Right atrium auricular region (tissue), 2 donors: ENCODE measurements around the gene LRRC1. TPM values are rescaled to one million over a fixed set of nuclear protein-coding genes. Genes with fewer than 3 reads are reported as not detected.

Experiments
- total RNA-seq, 2 donors: library from RNA; depleted of rRNA; stranded (reverse); fragments of >200 nt; gene quantifications; one replicate each; pipeline ENCODE4 v1.1.0, GENCODE V29; 2016

The LRRC1 gene
- total RNA-seq, 2 donors from 2014 or later: 5.3 to 6.1 TPM

Other genes with a start within 250 kb of the LRRC1 start
- 10 to 100 TPM; 13.5 to 26.3 TPM for gene GCLC, start 249.9 kb upstream of the LRRC1 start, total RNA-seq
- 100 to 1,000 TPM; 143 to 203 TPM for gene KLHL31, start 129.2 kb upstream of the LRRC1 start, total RNA-seq